ENCODE data around the gene CES2.
"Not testable (repeated sequence)": the region's sequence is repeated elsewhere in the genome, so short reads cannot be mapped to it uniquely, and the experiment has no call there.

The CES2 gene

DNA sequence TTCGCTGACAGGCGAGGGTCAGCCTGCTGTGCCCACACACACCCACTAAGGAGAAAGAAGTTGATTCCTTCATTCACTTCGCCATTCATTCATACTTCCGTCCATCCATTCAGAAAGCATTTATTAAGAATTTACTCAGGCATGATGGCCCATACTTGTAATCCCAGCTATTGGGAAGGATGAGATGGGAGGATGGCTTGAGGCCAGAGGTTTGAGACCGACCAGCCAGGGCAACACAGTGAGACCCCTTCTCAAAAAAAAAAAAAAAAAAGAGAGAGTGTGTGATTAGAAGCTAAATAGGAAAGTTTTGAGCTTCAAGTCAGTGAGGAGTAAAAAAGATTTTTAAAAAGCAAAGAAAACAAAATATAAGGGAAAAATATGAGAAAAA is 8.7 kb downstream of the CES2 start:
- H3K27me3 ChIP-seq (replicated peaks; ENCODE audit: control insufficient read depth, insufficient read depth, low read length), result no peaks in the 10 kb centered on the region
- H3K36me3 ChIP-seq (ENCODE audit: control insufficient read depth, insufficient read depth, low read length), result peaks cover 31% of the 10 kb centered on the region
- DNase-seq (ENCODE audit: extremely low read depth, insufficient read length), result no peak
- H3K4me3 ChIP-seq (replicated peaks; ENCODE audit: low read depth, low read length), result no peak overlapping the region
- TF ChIP-seq, protein P1, sequence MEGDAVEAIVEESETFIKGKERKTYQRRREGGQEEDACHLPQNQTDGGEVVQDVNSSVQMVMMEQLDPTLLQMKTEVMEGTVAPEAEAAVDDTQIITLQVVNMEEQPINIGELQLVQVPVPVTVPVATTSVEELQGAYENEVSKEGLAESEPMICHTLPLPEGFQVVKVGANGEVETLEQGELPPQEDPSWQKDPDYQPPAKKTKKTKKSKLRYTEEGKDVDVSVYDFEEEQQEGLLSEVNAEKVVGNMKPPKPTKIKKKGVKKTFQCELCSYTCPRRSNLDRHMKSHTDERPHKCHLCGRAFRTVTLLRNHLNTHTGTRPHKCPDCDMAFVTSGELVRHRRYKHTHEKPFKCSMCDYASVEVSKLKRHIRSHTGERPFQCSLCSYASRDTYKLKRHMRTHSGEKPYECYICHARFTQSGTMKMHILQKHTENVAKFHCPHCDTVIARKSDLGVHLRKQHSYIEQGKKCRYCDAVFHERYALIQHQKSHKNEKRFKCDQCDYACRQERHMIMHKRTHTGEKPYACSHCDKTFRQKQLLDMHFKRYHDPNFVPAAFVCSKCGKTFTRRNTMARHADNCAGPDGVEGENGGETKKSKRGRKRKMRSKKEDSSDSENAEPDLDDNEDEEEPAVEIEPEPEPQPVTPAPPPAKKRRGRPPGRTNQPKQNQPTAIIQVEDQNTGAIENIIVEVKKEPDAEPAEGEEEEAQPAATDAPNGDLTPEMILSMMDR (IDR thresholded peaks at IDR 0.05; ENCODE audit: insufficient read depth, low read length, poor library complexity, severe bottlenecking), result no peak

DNA sequence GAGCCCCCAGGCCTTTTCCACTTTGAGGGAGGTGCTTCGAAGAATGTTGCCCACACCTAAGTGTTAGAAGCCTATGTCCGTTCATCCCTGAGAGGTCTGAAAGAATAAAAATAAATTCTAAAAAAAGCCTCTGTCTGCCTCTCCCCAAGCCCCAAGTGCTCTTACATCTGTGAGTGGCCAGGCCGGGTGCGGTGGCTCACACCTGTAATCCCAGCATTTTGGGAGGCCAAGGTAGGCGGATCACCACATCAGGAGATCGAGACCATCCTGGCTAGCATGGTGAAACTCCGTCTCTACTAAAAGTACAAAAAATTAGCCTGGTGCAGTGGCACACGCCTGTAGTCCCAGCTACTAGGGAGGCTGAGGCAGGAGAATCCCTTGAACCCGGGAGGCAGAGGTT is 9.7 kb downstream of the CES2 start:
- not testable (repeated sequence) for H3K4me3 ChIP-seq (replicated peaks; ENCODE audit: low read depth, low read length); DNase-seq (ENCODE audit: extremely low read depth, insufficient read length); H3K27me3 ChIP-seq (replicated peaks; ENCODE audit: control insufficient read depth, insufficient read depth, low read length)
- H3K36me3 ChIP-seq (ENCODE audit: control insufficient read depth, insufficient read depth, low read length), result peaks cover 26% of the 10 kb centered on the region

DNA sequence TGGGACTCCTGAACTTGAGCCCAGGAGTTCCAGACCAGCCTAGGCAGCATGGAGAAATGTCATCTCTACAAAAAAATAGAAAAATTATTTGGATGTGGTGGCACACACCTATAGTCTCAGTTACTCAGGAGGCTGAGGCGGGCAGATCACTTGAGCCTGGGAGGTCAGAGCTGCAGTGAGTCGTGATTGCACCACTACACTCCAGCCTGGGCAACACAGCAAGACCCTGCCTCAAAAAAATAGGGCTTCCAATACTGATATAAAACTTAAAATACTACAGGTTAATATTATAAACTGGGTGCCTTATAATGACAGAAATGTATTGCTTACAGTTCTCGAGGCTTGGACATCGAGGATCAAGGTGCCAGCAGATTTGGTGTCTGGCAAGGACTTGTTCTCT is 10.6 kb downstream of the CES2 start:
- Histone ChIP-seq H3K27me3 (replicated peaks; ENCODE audit: control insufficient read depth, insufficient read depth, low read length) (no peaks in the 10 kb centered on the region), H3K36me3 (ENCODE audit: control insufficient read depth, insufficient read depth, low read length) (peaks cover 19% of the 10 kb centered on the region), H3K4me3 (replicated peaks; ENCODE audit: low read depth, low read length) (no peak overlapping the region)
- TF ChIP-seq, protein P1 (IDR thresholded peaks at IDR 0.05; ENCODE audit: insufficient read depth, low read length, poor library complexity, severe bottlenecking), result no peak
- DNase-seq (ENCODE audit: extremely low read depth, insufficient read length), result no peak

- TF ChIP-seq, protein P1 (IDR thresholded peaks at IDR 0.05; ENCODE audit: insufficient read depth, low read length, poor library complexity, severe bottlenecking), result no peak
- Histone ChIP-seq H3K4me3 (replicated peaks; ENCODE audit: low read depth, low read length) (no peak overlapping the region), H3K36me3 (ENCODE audit: control insufficient read depth, insufficient read depth, low read length) (peaks cover 13% of the 10 kb centered on the region), H3K27me3 (replicated peaks; ENCODE audit: control insufficient read depth, insufficient read depth, low read length) (no peaks in the 10 kb centered on the region)
- no peak for DNase-seq (ENCODE audit: extremely low read depth, insufficient read length)
Measured at GRCh38 chr16:66946541-66946940, 11.2 kb downstream of the CES2 start.

DNA sequence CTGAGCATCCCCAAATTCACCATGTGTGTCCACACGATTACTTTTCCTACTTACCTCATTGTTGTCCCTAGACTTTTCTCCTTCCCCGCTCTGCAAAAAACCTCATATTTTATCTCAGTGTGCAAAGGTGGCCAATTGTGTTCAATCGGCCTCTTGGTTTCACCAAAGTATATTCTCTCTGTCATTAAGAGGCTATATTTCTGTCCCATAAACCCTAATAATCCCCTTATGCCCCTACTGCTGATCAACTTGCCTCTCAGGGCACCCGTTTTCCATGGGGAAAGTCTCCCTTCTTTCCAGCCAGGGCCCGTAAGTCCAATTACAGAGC is 11.6 kb downstream of the CES2 start:
- DNase-seq (ENCODE audit: extremely low read depth, insufficient read length), result no peak
- TF ChIP-seq, protein P1 (IDR thresholded peaks at IDR 0.05; ENCODE audit: insufficient read depth, low read length, poor library complexity, severe bottlenecking), result no peak
- Histone ChIP-seq H3K4me3 (replicated peaks; ENCODE audit: low read depth, low read length) (no peak overlapping the region), H3K27me3 (replicated peaks; ENCODE audit: control insufficient read depth, insufficient read depth, low read length) (no peaks in the 10 kb centered on the region), H3K36me3 (ENCODE audit: control insufficient read depth, insufficient read depth, low read length) (peaks cover 12% of the 10 kb centered on the region)

- Histone ChIP-seq H3K36me3 (ENCODE audit: control insufficient read depth, insufficient read depth, low read length) (peaks cover 8% of the 10 kb centered on the region), H3K4me3 (replicated peaks; ENCODE audit: low read depth, low read length) (peak overlapping the region; percentile 56), H3K27me3 (replicated peaks; ENCODE audit: control insufficient read depth, insufficient read depth, low read length) (no peaks in the 10 kb centered on the region)
- peak; percentile 50 for DNase-seq (ENCODE audit: extremely low read depth, insufficient read length)
- TF ChIP-seq, protein P1 (IDR thresholded peaks at IDR 0.05; ENCODE audit: insufficient read depth, low read length, poor library complexity, severe bottlenecking), result peak; percentile 78
Measured at GRCh38 chr16:66947302-66948065, 12.2 kb downstream of the CES2 start.
